ENCODE measurements around the gene PTGDS.

Gene PTGDS

GRCh38 chr9:137028263-137029057 is 51.2 kb downstream of the PTGDS start (continued):
- TF ChIP-seq PRDM10 (tag by site-specific recombination; IDR thresholded peaks at IDR 0.05) (peak; percentile 61), ZNF707 (tag by site-specific recombination; IDR thresholded peaks at IDR 0.05) (no peak), ZNF645 (tag by site-specific recombination; IDR thresholded peaks at IDR 0.05) (no peak), SP7 (tag by site-specific recombination; IDR thresholded peaks at IDR 0.05) (peak; percentile 31; the same call in 1 of the 2 replicates), BCL11A (tag by site-specific recombination; IDR thresholded peaks at IDR 0.05; ENCODE audit: low read depth) (peak; percentile 54; the same call in 1 of the 2 replicates), ZNF433 (tag by site-specific recombination; IDR thresholded peaks at IDR 0.05; ENCODE audit: low read depth) (no peak), ZNF202 (tag by site-specific recombination; IDR thresholded peaks at IDR 0.05; ENCODE audit: borderline replicate concordance) (no peak), ZSCAN16 (tag by site-specific recombination; IDR thresholded peaks at IDR 0.05) (no peak), GLIS2 (tag by site-specific recombination; IDR thresholded peaks at IDR 0.05) (peak; percentile 81), ZNF501 (tag by site-specific recombination; IDR thresholded peaks at IDR 0.05) (no peak), ZNF837 (tag by site-specific recombination; IDR thresholded peaks at IDR 0.05) (no peak), ZNF10 (tag by site-specific recombination; IDR thresholded peaks at IDR 0.05) (no peak), ZBTB44 (tag by site-specific recombination; IDR thresholded peaks at IDR 0.05) (no peak), ZBTB1 (tag by site-specific recombination; IDR thresholded peaks at IDR 0.05) (no peak), ZXDB (tag by site-specific recombination; IDR thresholded peaks at IDR 0.05) (peak; percentile 77), ZNF155 (tag by site-specific recombination; IDR thresholded peaks at IDR 0.05) (no peak), ZNF423 (tag by site-specific recombination; IDR thresholded peaks at IDR 0.05) (peak; percentile 99), GLI2 (tag by site-specific recombination; IDR thresholded peaks at IDR 0.05; ENCODE audit: borderline replicate concordance, low read depth) (no peak), ZNF596 (tag by site-specific recombination; IDR thresholded peaks at IDR 0.05) (no peak), ZNF776 (tag by site-specific recombination; IDR thresholded peaks at IDR 0.05; ENCODE audit: borderline replicate concordance) (no peak), ZNF449 (tag by site-specific recombination; IDR thresholded peaks at IDR 0.05) (peak; percentile 25; the same call in 1 of the 2 replicates), ZNF132 (tag by site-specific recombination; IDR thresholded peaks at IDR 0.05; ENCODE audit: borderline replicate concordance) (no peak), ZNF169 (tag by site-specific recombination; IDR thresholded peaks at IDR 0.05) (no peak), PBX3 (CRISPR knock-in tag; IDR thresholded peaks at IDR 0.05) (no peak; the same call in 1 of the 2 replicates), CTCF (tag by site-specific recombination; IDR thresholded peaks at IDR 0.05) (peak; percentile 57), KLF10 (tag by site-specific recombination; IDR thresholded peaks at IDR 0.05) (0 out of 2 replicates have a peak, but pooled peaks have one; percentile 34), ZNF157 (tag by site-specific recombination; IDR thresholded peaks at IDR 0.05) (no peak), GLI4 (tag by site-specific recombination; IDR thresholded peaks at IDR 0.05) (no peak), ZNF37A (tag by site-specific recombination; IDR thresholded peaks at IDR 0.05) (no peak), ZNF214 (tag by site-specific recombination; IDR thresholded peaks at IDR 0.05; ENCODE audit: borderline replicate concordance) (no peak)

Measured in HEK293 (cell line).